ENCODE measurements around the gene DIO3.

DNA sequence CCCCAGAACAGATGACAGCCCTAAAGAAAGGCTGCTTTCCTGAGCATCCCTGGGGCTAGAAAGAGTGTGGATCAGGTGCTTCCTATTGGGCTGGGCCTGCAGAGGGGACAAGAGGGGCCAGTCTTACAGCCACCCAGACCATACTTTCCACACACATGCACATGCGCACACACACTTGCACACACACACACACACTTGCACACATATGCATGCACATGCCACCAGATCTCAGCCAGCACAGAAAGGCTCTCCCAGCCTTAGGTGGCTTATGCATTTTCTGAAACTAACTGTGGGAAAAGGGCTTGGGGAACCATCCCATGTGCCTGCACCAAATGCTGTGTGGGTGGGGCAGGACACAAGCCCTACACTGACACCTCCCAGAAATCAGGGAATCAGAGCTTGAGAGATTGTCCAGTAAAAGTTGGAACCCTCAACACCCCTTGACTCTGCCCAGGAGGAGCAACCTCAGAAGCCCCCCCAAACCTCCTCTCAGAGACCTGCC is 2.5 kb upstream of the DIO3 start:
- TF ChIP-seq, protein P1, sequence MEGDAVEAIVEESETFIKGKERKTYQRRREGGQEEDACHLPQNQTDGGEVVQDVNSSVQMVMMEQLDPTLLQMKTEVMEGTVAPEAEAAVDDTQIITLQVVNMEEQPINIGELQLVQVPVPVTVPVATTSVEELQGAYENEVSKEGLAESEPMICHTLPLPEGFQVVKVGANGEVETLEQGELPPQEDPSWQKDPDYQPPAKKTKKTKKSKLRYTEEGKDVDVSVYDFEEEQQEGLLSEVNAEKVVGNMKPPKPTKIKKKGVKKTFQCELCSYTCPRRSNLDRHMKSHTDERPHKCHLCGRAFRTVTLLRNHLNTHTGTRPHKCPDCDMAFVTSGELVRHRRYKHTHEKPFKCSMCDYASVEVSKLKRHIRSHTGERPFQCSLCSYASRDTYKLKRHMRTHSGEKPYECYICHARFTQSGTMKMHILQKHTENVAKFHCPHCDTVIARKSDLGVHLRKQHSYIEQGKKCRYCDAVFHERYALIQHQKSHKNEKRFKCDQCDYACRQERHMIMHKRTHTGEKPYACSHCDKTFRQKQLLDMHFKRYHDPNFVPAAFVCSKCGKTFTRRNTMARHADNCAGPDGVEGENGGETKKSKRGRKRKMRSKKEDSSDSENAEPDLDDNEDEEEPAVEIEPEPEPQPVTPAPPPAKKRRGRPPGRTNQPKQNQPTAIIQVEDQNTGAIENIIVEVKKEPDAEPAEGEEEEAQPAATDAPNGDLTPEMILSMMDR (IDR thresholded peaks at IDR 0.05; ENCODE audit: poor library complexity, severe bottlenecking) = no peak
- no peak for TF ChIP-seq TAF1 (IDR thresholded peaks at IDR 0.05; ENCODE audit: low read depth)
- TF ChIP-seq EP300 (conservative IDR thresholded peaks at IDR 0.05; ENCODE audit: poor library complexity, severe bottlenecking) = no peak
- no peak for TF ChIP-seq EZH2 (IDR thresholded peaks at IDR 0.05; ENCODE audit: borderline replicate concordance, insufficient read depth, low read length, poor library complexity, severe bottlenecking)
- TF ChIP-seq POLR2AphosphoS5 (IDR thresholded peaks at IDR 0.05) = no peak
- TF ChIP-seq, protein P2, sequence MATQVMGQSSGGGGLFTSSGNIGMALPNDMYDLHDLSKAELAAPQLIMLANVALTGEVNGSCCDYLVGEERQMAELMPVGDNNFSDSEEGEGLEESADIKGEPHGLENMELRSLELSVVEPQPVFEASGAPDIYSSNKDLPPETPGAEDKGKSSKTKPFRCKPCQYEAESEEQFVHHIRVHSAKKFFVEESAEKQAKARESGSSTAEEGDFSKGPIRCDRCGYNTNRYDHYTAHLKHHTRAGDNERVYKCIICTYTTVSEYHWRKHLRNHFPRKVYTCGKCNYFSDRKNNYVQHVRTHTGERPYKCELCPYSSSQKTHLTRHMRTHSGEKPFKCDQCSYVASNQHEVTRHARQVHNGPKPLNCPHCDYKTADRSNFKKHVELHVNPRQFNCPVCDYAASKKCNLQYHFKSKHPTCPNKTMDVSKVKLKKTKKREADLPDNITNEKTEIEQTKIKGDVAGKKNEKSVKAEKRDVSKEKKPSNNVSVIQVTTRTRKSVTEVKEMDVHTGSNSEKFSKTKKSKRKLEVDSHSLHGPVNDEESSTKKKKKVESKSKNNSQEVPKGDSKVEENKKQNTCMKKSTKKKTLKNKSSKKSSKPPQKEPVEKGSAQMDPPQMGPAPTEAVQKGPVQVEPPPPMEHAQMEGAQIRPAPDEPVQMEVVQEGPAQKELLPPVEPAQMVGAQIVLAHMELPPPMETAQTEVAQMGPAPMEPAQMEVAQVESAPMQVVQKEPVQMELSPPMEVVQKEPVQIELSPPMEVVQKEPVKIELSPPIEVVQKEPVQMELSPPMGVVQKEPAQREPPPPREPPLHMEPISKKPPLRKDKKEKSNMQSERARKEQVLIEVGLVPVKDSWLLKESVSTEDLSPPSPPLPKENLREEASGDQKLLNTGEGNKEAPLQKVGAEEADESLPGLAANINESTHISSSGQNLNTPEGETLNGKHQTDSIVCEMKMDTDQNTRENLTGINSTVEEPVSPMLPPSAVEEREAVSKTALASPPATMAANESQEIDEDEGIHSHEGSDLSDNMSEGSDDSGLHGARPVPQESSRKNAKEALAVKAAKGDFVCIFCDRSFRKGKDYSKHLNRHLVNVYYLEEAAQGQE (IDR thresholded peaks at IDR 0.05; ENCODE audit: borderline replicate concordance) = no peak
- no peak for TF ChIP-seq RAD21 (conservative IDR thresholded peaks at IDR 0.05)
- no peak for TF ChIP-seq SMC3 (conservative IDR thresholded peaks at IDR 0.05; ENCODE audit: poor library complexity)

All from neural cell (in vitro differentiated cells).